ENCODE measurements around the gene FOXP1. TPM values are rescaled to one million over a fixed set of nuclear protein-coding genes. Genes with fewer than 3 reads are reported as not detected.

The FOXP1 gene
- total RNA-seq, 1 donor: 195 TPM

GRCh38 chr3:70994644-70995043 lies 588.9 kb downstream of the FOXP1 start:
- Histone ChIP-seq H3K4me2 (ENCODE audit: insufficient read depth, low read length) (no peak overlapping the region), H3K27me3 (ENCODE audit: insufficient read depth, low read length) (no peaks in the 10 kb centered on the region), H3K36me3 (ENCODE audit: insufficient read depth, low read length) (peaks cover 44% of the 10 kb centered on the region), H3K4me3 (ENCODE audit: insufficient read depth, low read length) (no peak overlapping the region), H4K20me1 (ENCODE audit: insufficient read depth, low read length) (no peaks in the 10 kb centered on the region), H3K4me1 (ENCODE audit: insufficient read depth, low read length) (peaks cover 45% of the 10 kb centered on the region), H3K27ac (ENCODE audit: low read depth, low read length) (no peak overlapping the region), H3K79me2 (ENCODE audit: insufficient read depth, low read length) (peaks cover 91% of the 10 kb centered on the region), H2AFZ (ENCODE audit: low read length) (no peak overlapping the region), H3K9me3 (ENCODE audit: low read depth, low read length) (no peaks in the 10 kb centered on the region)
- DNase-seq (ENCODE audit: insufficient read length, low spot score, missing footprints): no peak
- TF ChIP-seq, protein P1, sequence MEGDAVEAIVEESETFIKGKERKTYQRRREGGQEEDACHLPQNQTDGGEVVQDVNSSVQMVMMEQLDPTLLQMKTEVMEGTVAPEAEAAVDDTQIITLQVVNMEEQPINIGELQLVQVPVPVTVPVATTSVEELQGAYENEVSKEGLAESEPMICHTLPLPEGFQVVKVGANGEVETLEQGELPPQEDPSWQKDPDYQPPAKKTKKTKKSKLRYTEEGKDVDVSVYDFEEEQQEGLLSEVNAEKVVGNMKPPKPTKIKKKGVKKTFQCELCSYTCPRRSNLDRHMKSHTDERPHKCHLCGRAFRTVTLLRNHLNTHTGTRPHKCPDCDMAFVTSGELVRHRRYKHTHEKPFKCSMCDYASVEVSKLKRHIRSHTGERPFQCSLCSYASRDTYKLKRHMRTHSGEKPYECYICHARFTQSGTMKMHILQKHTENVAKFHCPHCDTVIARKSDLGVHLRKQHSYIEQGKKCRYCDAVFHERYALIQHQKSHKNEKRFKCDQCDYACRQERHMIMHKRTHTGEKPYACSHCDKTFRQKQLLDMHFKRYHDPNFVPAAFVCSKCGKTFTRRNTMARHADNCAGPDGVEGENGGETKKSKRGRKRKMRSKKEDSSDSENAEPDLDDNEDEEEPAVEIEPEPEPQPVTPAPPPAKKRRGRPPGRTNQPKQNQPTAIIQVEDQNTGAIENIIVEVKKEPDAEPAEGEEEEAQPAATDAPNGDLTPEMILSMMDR (IDR thresholded peaks at IDR 0.05; ENCODE audit: extremely low read depth, low read depth, low read length): no peak

DNA sequence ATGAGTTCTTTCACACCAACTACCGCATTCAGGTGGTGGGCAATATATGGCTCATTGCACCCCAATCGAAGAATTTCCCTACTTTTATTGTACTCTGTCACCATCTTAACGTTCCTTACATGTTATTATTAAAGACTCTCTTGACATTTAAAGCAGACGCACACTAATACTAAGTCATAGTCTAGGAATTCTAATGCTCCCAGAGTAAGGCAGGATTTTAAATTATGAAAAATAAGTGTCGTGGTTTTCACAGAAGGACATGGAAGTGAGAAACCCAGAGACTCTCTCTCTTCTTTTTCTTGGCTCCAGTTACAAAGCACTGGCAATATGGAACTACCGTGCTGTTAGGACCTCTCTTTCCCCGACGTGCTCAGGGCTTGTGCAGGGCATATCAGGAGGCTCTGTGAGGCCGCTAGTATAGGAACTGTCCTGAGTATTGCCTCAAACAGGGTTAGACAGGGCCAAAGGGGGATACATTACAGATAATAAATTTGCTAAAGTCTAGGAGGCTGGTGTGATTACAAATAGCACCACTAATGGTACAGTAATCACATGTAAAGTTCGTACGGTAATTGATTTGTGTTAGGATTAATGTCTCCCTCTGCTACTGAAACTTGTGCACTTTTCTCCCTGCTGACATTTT lies 590.8 kb downstream of the FOXP1 start:
- TF ChIP-seq, protein P1 (IDR thresholded peaks at IDR 0.05; ENCODE audit: extremely low read depth, low read depth, low read length): no peak
- H2AFZ ChIP-seq (ENCODE audit: low read length): no peak overlapping the region
- no peaks in the 10 kb centered on the region for H3K9me3 ChIP-seq (ENCODE audit: low read depth, low read length)
- no peak overlapping the region for H3K4me3 ChIP-seq (ENCODE audit: insufficient read depth, low read length)
- peak overlapping the region; percentile 77 for H3K27ac ChIP-seq (ENCODE audit: low read depth, low read length)
- H3K27me3 ChIP-seq (ENCODE audit: insufficient read depth, low read length): no peaks in the 10 kb centered on the region
- peaks cover 56% of the 10 kb centered on the region for H3K4me1 ChIP-seq (ENCODE audit: insufficient read depth, low read length)
- peaks cover 90% of the 10 kb centered on the region for H3K79me2 ChIP-seq (ENCODE audit: insufficient read depth, low read length)
- H3K36me3 ChIP-seq (ENCODE audit: insufficient read depth, low read length): peaks cover 41% of the 10 kb centered on the region
- H4K20me1 ChIP-seq (ENCODE audit: insufficient read depth, low read length): no peaks in the 10 kb centered on the region
- H3K4me2 ChIP-seq (ENCODE audit: insufficient read depth, low read length): peak overlapping the region; percentile 5
- DNase-seq (ENCODE audit: insufficient read length, low spot score, missing footprints): no peak

DNA sequence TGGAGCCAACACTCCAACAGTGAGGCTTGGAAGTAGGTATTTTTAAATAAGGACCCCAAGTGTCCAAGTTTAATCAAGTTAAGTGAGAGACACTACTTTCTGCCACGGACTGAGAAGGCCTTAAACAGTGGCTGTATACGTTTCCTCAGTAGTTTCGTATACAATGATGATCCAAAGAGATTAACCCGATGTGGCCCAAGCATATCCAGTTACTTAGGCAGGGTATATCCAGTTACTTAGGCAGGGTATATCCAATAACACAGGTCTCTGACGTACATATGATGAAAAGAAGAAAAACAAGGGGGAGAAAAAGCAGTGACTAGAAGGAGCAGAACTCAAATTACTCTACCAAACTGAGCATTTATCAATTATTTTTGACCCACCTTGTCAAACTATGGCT lies 591.4 kb downstream of the FOXP1 start:
- H3K27ac ChIP-seq (ENCODE audit: low read depth, low read length): peak overlapping the region; percentile 77
- H3K27me3 ChIP-seq (ENCODE audit: insufficient read depth, low read length): no peaks in the 10 kb centered on the region
- H3K4me1 ChIP-seq (ENCODE audit: insufficient read depth, low read length): peaks cover 56% of the 10 kb centered on the region
- H3K9me3 ChIP-seq (ENCODE audit: low read depth, low read length): no peaks in the 10 kb centered on the region
- H3K4me2 ChIP-seq (ENCODE audit: insufficient read depth, low read length): no peak overlapping the region
- H3K4me3 ChIP-seq (ENCODE audit: insufficient read depth, low read length): no peak overlapping the region
- H3K79me2 ChIP-seq (ENCODE audit: insufficient read depth, low read length): peaks cover 90% of the 10 kb centered on the region
- TF ChIP-seq, protein P1 (IDR thresholded peaks at IDR 0.05; ENCODE audit: extremely low read depth, low read depth, low read length): no peak
- H2AFZ ChIP-seq (ENCODE audit: low read length): no peak overlapping the region
- no peak for DNase-seq (ENCODE audit: insufficient read length, low spot score, missing footprints)
- no peaks in the 10 kb centered on the region for H4K20me1 ChIP-seq (ENCODE audit: insufficient read depth, low read length)
- peaks cover 41% of the 10 kb centered on the region for H3K36me3 ChIP-seq (ENCODE audit: insufficient read depth, low read length)

- peaks cover 87% of the 10 kb centered on the region for H3K79me2 ChIP-seq (ENCODE audit: insufficient read depth, low read length)
- H3K36me3 ChIP-seq (ENCODE audit: insufficient read depth, low read length): peaks cover 41% of the 10 kb centered on the region
- H3K4me1 ChIP-seq (ENCODE audit: insufficient read depth, low read length): peaks cover 56% of the 10 kb centered on the region
- DNase-seq (ENCODE audit: insufficient read length, low spot score, missing footprints): no peak
- no peaks in the 10 kb centered on the region for H3K9me3 ChIP-seq (ENCODE audit: low read depth, low read length)
- no peaks in the 10 kb centered on the region for H3K27me3 ChIP-seq (ENCODE audit: insufficient read depth, low read length)
- no peak overlapping the region for H2AFZ ChIP-seq (ENCODE audit: low read length)
- H3K27ac ChIP-seq (ENCODE audit: low read depth, low read length): peak overlapping the region; percentile 77
- H3K4me2 ChIP-seq (ENCODE audit: insufficient read depth, low read length): no peak overlapping the region
- TF ChIP-seq, protein P1 (IDR thresholded peaks at IDR 0.05; ENCODE audit: extremely low read depth, low read depth, low read length): no peak
- no peak overlapping the region for H3K4me3 ChIP-seq (ENCODE audit: insufficient read depth, low read length)
- H4K20me1 ChIP-seq (ENCODE audit: insufficient read depth, low read length): no peaks in the 10 kb centered on the region
These were observed 592.8 kb downstream of the FOXP1 start for GRCh38 chr3:70990723-70991122.
